GM12878 (cell line): ENCODE data around the gene FPR1. TPM values are rescaled to one million over a fixed set of nuclear protein-coding genes. Genes with fewer than 3 reads are reported as not detected.

ENCODE experiments used
- ATAC-seq: fragments of 200-7000 bp; cut with Tn5 transposase; 3 replicates; pipeline ENCODE4 v1.9.1; 2020; ENCODE audit warnings: mild to moderate bottlenecking, moderate library complexity
- BruUV-seq: library from RNA; stranded (reverse); fragments of 400-500 nt; replicated peaks from 2 replicates; lab custom pipeline; 2021; lab: Mats Ljungman, UMichigan
- CTCF ChIA-PET: fragments of 300-600 bp; sonication (Branson Sonifier 250); formaldehyde crosslinking; extraction: SDS; loops from one replicate; lab custom pipeline; 2021; ENCODE audit warnings: inconsistent platforms; lab: Yijun Ruan, JAX
- POLR2A ChIA-PET: fragments of 350-600 bp; formaldehyde crosslinking; extraction: SDS; loops from one replicate; lab custom pipeline; 2021; ENCODE audit warnings: inconsistent platforms; lab: Charles Lee
- RAD21 ChIA-PET: fragments of 300-600 bp; sonication (Branson Sonifier 250); formaldehyde crosslinking; loops from one replicate; lab custom pipeline; 2023; ENCODE audit warnings: antibody characterized with exemption; ENCODE audit not compliant: unreplicated experiment; lab: Charles Lee
- SMC1A ChIA-PET: fragments of 300-600 bp; sonication (Branson Sonifier 250); formaldehyde crosslinking; loops from one replicate; lab custom pipeline; 2023; ENCODE audit not compliant: unreplicated experiment, uncharacterized antibody; lab: Charles Lee
- DNase-seq: peaks from one replicate; pipeline ENCODE4 v3.0.0-alpha.2; 2011; ENCODE audit warnings: low read depth, low spot score
- FAIRE-seq: peaks from 3 replicates; lab custom pipeline; 2011; peaks lifted over from hg19 to GRCh38; lab: Jason Lieb, UNC
- H2AFZ ChIP-seq: 2 replicates; pipeline ENCODE4 v1.6.0; 2011; ENCODE audit warnings: low read depth, low read length, control low read depth; ENCODE audit not compliant: control insufficient read depth
- H3K27ac ChIP-seq: 2 replicates; pipeline ENCODE4 v1.5.1; 2011; ENCODE audit warnings: control low read depth; ENCODE audit not compliant: control insufficient read depth, insufficient read depth
- H3K27me3 ChIP-seq, 2 experiments: replicated peaks in 1 of 2; 2 replicates each; pipeline versions ENCODE4 v1.6.0 to v1.6.1; 2011; ENCODE audit warnings: low read length in 1 of 2; ENCODE audit not compliant: control insufficient read depth in 2 of 2, insufficient read depth in 2 of 2
- H3K36me3 ChIP-seq, 2 experiments: 2 replicates each; pipeline ENCODE4 v1.5.1; 2011; ENCODE audit warnings: low read length in 1 of 2; ENCODE audit not compliant: control insufficient read depth in 2 of 2, insufficient read depth in 2 of 2
- H3K4me1 ChIP-seq: 2 replicates; pipeline ENCODE4 v1.6.1; 2011; ENCODE audit warnings: mild to moderate bottlenecking, low read length, moderate library complexity, mixed read lengths; ENCODE audit not compliant: control insufficient read depth, insufficient read depth
- H3K4me2 ChIP-seq: 2 replicates; pipeline ENCODE4 v1.6.0; 2011; ENCODE audit warnings: control low read depth; ENCODE audit not compliant: control insufficient read depth, insufficient read depth
- H3K4me3 ChIP-seq: fragments of 200-600 bp; sonication (generic); 2 replicates; pipeline ENCODE4 v1.5.1; 2016
- H3K79me2 ChIP-seq: 2 replicates; pipeline ENCODE4 v1.6.0; 2011; ENCODE audit warnings: low read length; ENCODE audit not compliant: control insufficient read depth, insufficient read depth
- H3K9ac ChIP-seq: 2 replicates; pipeline ENCODE4 v1.8.0; 2011; ENCODE audit warnings: low read length, control low read depth, mixed read lengths; ENCODE audit not compliant: control insufficient read depth, insufficient read depth
- H3K9me3 ChIP-seq: replicated peaks from 3 replicates; pipeline ENCODE4 v1.5.1; 2011; ENCODE audit warnings: mild to moderate bottlenecking, low read length; ENCODE audit not compliant: control insufficient read depth, insufficient read depth
- H4K20me1 ChIP-seq: 2 replicates; pipeline ENCODE4 v1.6.0; 2011; ENCODE audit not compliant: control insufficient read depth, insufficient read depth
- EGR1 ChIP-seq, 2 experiments: IDR thresholded peaks; 1 replicate in 1 of 2; 2 replicates in 1 of 2; pipeline ENCODE4 v1.6.1; 2011 to 2012; ENCODE audit warnings: low read depth in 2 of 2, low read length in 2 of 2, borderline replicate concordance in 1 of 2, mild to moderate bottlenecking in 1 of 2, moderate library complexity in 1 of 2
- ETV6 ChIP-seq, 2 experiments: fragments of 450-650 bp in 1 of 2; IDR thresholded peaks in 1 of 2; conservative IDR thresholded peaks in 1 of 2; 2 replicates each; pipeline ENCODE4 v1.6.1; 2014; ENCODE audit warnings: antibody characterized with exemption in 1 of 2, borderline replicate concordance in 1 of 2, low read depth in 1 of 2, mild to moderate bottlenecking in 1 of 2, moderate library complexity in 1 of 2
- FOXM1 ChIP-seq: IDR thresholded peaks from 2 replicates; pipeline ENCODE4 v1.6.1; 2012; ENCODE audit warnings: low read depth, mild to moderate bottlenecking, inconsistent platforms, low read length, moderate library complexity
- HDGF ChIP-seq: fragments of 450-650 bp; IDR thresholded peaks from 2 replicates; pipeline ENCODE4 v1.6.1; 2016; ENCODE audit warnings: antibody characterized with exemption
- JUNB ChIP-seq: IDR thresholded peaks from 2 replicates; pipeline ENCODE4 v1.6.1; 2016; ENCODE audit warnings: antibody characterized with exemption, mild to moderate bottlenecking
- KLF5 ChIP-seq: fragments of 450-650 bp; IDR thresholded peaks from 2 replicates; pipeline ENCODE4 v1.6.1; 2014; ENCODE audit warnings: mild to moderate bottlenecking; ENCODE audit not compliant: partially characterized antibody
- MTA2 ChIP-seq: fragments of 450-650 bp; IDR thresholded peaks from 2 replicates; pipeline ENCODE4 v1.6.1; 2016; ENCODE audit warnings: low read depth, mild to moderate bottlenecking, moderate library complexity
- POLR2A ChIP-seq: IDR thresholded peaks from 2 replicates; pipeline ENCODE4 v1.6.1; 2011; ENCODE audit warnings: low read depth, mild to moderate bottlenecking, low read length
- POLR2AphosphoS5 ChIP-seq: IDR thresholded peaks from 2 replicates; pipeline ENCODE4 v1.6.1; 2011; ENCODE audit warnings: mild to moderate bottlenecking, low read length, inconsistent platforms
- SMAD5 ChIP-seq: IDR thresholded peaks from 2 replicates; pipeline ENCODE4 v1.6.1; 2016; ENCODE audit warnings: antibody characterized with exemption, low read depth
- SMARCA5 ChIP-seq: fragments of 450-650 bp; IDR thresholded peaks from 2 replicates; pipeline ENCODE4 v1.6.1; 2017; ENCODE audit warnings: mild to moderate bottlenecking
- STAT3 ChIP-seq: IDR thresholded peaks from 2 replicates; pipeline ENCODE4 v1.6.1; 2011; ENCODE audit warnings: low read depth, low read length, improper control_type of control experiment
- WGBS: methylation state at CpG from one replicate; pipeline ENCODE4 v1.1.6; 2016; ENCODE audit warnings: low lambda C conversion rate; ENCODE audit not compliant: insufficient replicate concordance, insufficient coverage; ENCODE audit errors: missing lambda C conversion rate; 5-methylcytosine and 5-hydroxymethylcytosine counted together
- in situ Hi-C: fragments of 300-500 bp; cut with MboI; formaldehyde crosslinking; loops from 9 replicates; pipeline ENCODE4 v1.14.3; 2018; ENCODE audit warnings: mixed read lengths
- intact Hi-C: fragments of 100-400 bp; cut with micrococcal nuclease; formaldehyde crosslinking; loops from one replicate; pipeline ENCODE4 v1.14.2; 2022; ENCODE audit not compliant: unreplicated experiment
- polyA plus RNA-seq, 11 experiments: library from polyadenylated mRNA; depleted of rRNA in 4 of 11; unstranded in 6 of 11; stranded (reverse) in 5 of 11; fragments of >200 nt; fragmentation: Nextera tagmentation in 4 of 11; fragmentation: Illumina TruSeq in 1 of 11; extraction: Ambion mirVana in 4 of 11; extraction: Trizol in 1 of 11; gene quantifications; 1 replicate in 1 of 11; 2 replicates in 10 of 11; pipeline versions ENCODE4 v1.2.1 to v1.2.3, GENCODE V29; 2011 to 2016; ENCODE audit warnings: inconsistent platforms in 2 of 11, missing spikeins in 2 of 11, low read depth in 1 of 11
- total RNA-seq, 4 experiments: library from RNA; depleted of rRNA in 3 of 4; stranded (reverse); fragments of >200 nt in 3 of 4; fragmentation: Illumina TruSeq in 1 of 4; extraction: Trizol in 1 of 4; gene quantifications; 2 replicates each; pipeline versions ENCODE4 v1.2.1 to v1.2.3, GENCODE V29; 2013 to 2021
- TF ChIP-seq, protein P1 (sequence below), 3 experiments: IDR thresholded peaks in 2 of 3; conservative IDR thresholded peaks in 1 of 3; 2 replicates each; pipeline ENCODE4 v1.5.1; 2011; ENCODE audit warnings: low read depth in 3 of 3, low read length in 3 of 3, mild to moderate bottlenecking in 3 of 3, control low read depth in 2 of 3, moderate library complexity in 2 of 3, inconsistent platforms in 1 of 3, mixed read lengths in 1 of 3; ENCODE audit not compliant: control insufficient read depth in 2 of 3, insufficient read depth in 1 of 3; ENCODE audit errors: extremely low read depth in 1 of 3
- TF ChIP-seq, protein P2 (sequence below): fragments of 150-350 bp; IDR thresholded peaks from 2 replicates; pipeline ENCODE4 v1.6.1; 2014; ENCODE audit warnings: mild to moderate bottlenecking, low read depth, low read length

Gene FPR1
- total and polyA plus RNA-seq, 10 of the 15 experiments (the other 5 are each of a cell fraction or from before 2014, with no cell fraction given), result not detected

DNA sequence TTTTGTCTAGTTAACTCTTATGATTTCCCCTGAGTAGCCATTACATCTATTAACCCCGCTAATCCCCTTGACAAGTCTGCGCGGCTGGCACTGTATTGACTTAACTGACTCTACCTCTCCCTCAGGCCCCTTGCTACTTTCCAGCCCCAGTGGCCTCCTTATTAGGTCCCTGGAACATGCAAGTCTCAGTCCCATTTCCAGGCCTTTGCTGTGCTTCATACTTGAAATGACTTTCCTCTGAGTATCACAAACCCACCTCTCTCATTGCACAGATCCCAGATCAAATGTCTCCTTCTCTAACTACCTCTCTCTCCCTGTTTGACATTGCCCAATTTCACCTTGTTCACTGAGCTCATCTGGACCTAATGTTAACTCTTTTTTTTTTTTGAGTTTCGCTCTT, 45.4 kb downstream of the FPR1 start:
- Histone ChIP-seq H3K79me2 (peaks cover 3% of the 10 kb centered on the region), H3K9me3 (peaks cover 1% of the 10 kb centered on the region; the same call in 1 of the 3 replicates), H3K27ac (no peak overlapping the region), H3K27me3 (no peaks in the 10 kb centered on the region; a peak in 1 of 4 replicates), H3K4me2 (no peak overlapping the region), H4K20me1 (no peaks in the 10 kb centered on the region), H3K36me3 (no peaks in the 10 kb centered on the region), H2AFZ (no peak overlapping the region), H3K4me3 (no peak overlapping the region), H3K4me1 (no peaks in the 10 kb centered on the region; the same call in 1 of the 2 replicates), H3K9ac (no peak overlapping the region)
- FAIRE-seq (no peak), ATAC-seq (no peak), DNase-seq (no peak)
- in situ Hi-C loops (no loop called here), intact Hi-C loops (no loop called here)
- TF ChIP-seq ETV6 (conservative IDR thresholded peaks at IDR 0.05 in 1 of 2, IDR thresholded peaks at IDR 0.05 in 1 of 2; ENCODE audit: borderline replicate concordance in 1 of 2, low read depth in 1 of 2) (no peak), SMAD5 (no peak), POLR2AphosphoS5 (no peak), STAT3 (no peak), POLR2A (no peak), JUNB (no peak), KLF5 (no peak), EGR1 (IDR thresholded peaks at IDR 0.05; ENCODE audit: borderline replicate concordance in 1 of 2, low read depth in 2 of 2, low read length in 2 of 2) (no peak), MTA2 (no peak), FOXM1 (no peak), SMARCA5 (no peak), HDGF (no peak)
- TF ChIP-seq, protein P1, sequence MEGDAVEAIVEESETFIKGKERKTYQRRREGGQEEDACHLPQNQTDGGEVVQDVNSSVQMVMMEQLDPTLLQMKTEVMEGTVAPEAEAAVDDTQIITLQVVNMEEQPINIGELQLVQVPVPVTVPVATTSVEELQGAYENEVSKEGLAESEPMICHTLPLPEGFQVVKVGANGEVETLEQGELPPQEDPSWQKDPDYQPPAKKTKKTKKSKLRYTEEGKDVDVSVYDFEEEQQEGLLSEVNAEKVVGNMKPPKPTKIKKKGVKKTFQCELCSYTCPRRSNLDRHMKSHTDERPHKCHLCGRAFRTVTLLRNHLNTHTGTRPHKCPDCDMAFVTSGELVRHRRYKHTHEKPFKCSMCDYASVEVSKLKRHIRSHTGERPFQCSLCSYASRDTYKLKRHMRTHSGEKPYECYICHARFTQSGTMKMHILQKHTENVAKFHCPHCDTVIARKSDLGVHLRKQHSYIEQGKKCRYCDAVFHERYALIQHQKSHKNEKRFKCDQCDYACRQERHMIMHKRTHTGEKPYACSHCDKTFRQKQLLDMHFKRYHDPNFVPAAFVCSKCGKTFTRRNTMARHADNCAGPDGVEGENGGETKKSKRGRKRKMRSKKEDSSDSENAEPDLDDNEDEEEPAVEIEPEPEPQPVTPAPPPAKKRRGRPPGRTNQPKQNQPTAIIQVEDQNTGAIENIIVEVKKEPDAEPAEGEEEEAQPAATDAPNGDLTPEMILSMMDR (IDR thresholded peaks at IDR 0.05 in 2 of 3, conservative IDR thresholded peaks at IDR 0.05 in 1 of 3; ENCODE audit: control insufficient read depth in 2 of 3, extremely low read depth in 1 of 3, insufficient read depth in 1 of 3, low read depth in 3 of 3, low read length in 3 of 3), result no peak
- TF ChIP-seq, protein P2, sequence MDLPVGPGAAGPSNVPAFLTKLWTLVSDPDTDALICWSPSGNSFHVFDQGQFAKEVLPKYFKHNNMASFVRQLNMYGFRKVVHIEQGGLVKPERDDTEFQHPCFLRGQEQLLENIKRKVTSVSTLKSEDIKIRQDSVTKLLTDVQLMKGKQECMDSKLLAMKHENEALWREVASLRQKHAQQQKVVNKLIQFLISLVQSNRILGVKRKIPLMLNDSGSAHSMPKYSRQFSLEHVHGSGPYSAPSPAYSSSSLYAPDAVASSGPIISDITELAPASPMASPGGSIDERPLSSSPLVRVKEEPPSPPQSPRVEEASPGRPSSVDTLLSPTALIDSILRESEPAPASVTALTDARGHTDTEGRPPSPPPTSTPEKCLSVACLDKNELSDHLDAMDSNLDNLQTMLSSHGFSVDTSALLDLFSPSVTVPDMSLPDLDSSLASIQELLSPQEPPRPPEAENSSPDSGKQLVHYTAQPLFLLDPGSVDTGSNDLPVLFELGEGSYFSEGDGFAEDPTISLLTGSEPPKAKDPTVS, result no peak
- ChIA-PET CTCF (no interaction called here), POLR2A (no interaction called here), RAD21 (no interaction called here), SMC1A (no interaction called here)
- BruUV-seq, result no TSS peak
- WGBS, result 95% methylated on average over 4 of the region's 4 CpGs
